DOHH2 (cell line): ENCODE measurements around the gene TMEM212.

Experiments used
- H3F3A ChIP-seq: fragments of 200-600 bp; sonication (generic), shearing (Covaris generic); 2 replicates; pipeline ENCODE4 v1.6.0; 2016; ENCODE audit warnings: antibody characterized with exemption, mild to moderate bottlenecking; ENCODE audit not compliant: control insufficient read depth, insufficient read depth
- H3K27ac ChIP-seq: fragments of 200-600 bp; sonication (generic); 2 replicates; pipeline ENCODE4 v1.5.1; 2014; ENCODE audit warnings: low read depth, mild to moderate bottlenecking, low read length, moderate library complexity
- H3K27me3 ChIP-seq: fragments of 200-600 bp; sonication (generic); 2 replicates; pipeline ENCODE4 v1.6.1; 2014; ENCODE audit warnings: mild to moderate bottlenecking, low read length, mixed read lengths; ENCODE audit not compliant: control insufficient read depth
- H3K36me3 ChIP-seq: fragments of 200-600 bp; sonication (generic); 2 replicates; pipeline ENCODE4 v1.6.1; 2014; ENCODE audit warnings: mild to moderate bottlenecking, low read length, moderate library complexity, mixed read lengths; ENCODE audit not compliant: control insufficient read depth
- H3K4me1 ChIP-seq: fragments of 200-600 bp; sonication (generic); 2 replicates; pipeline ENCODE4 v1.6.1; 2014; ENCODE audit warnings: mild to moderate bottlenecking, low read length, mixed read lengths; ENCODE audit not compliant: control insufficient read depth
- H3K4me2 ChIP-seq: fragments of 200-600 bp; sonication (generic); 2 replicates; pipeline ENCODE4 v1.6.0; 2014; ENCODE audit warnings: mild to moderate bottlenecking, low read length, moderate library complexity
- H3K4me3 ChIP-seq: fragments of 200-600 bp; sonication (generic); 2 replicates; pipeline ENCODE4 v1.5.1; 2014; ENCODE audit warnings: mild to moderate bottlenecking, low read length, mixed read lengths
- H3K79me2 ChIP-seq: fragments of 200-600 bp; sonication (generic); 2 replicates; pipeline ENCODE4 v1.6.1; 2014; ENCODE audit warnings: mild to moderate bottlenecking, low read length, mixed read lengths; ENCODE audit not compliant: control insufficient read depth
- H3K9me2 ChIP-seq: fragments of 200-600 bp; sonication (generic); replicated peaks from 2 replicates; pipeline ENCODE4 v1.6.1; 2014; ENCODE audit warnings: mild to moderate bottlenecking, low read length, mixed read lengths; ENCODE audit not compliant: control insufficient read depth
- H3K9me3 ChIP-seq: fragments of 200-600 bp; sonication (generic); 2 replicates; pipeline ENCODE4 v1.6.1; 2014; ENCODE audit warnings: antibody characterized with exemption, low read length, mixed read lengths; ENCODE audit not compliant: control insufficient read depth, insufficient read depth
- H4K20me1 ChIP-seq: fragments of 200-600 bp; sonication (generic); 2 replicates; pipeline ENCODE4 v1.6.0; 2014; ENCODE audit warnings: low read depth, mild to moderate bottlenecking, antibody characterized with exemption, low read length, moderate library complexity; ENCODE audit not compliant: control insufficient read depth, insufficient read depth
- CTCF ChIP-seq: fragments of 200-600 bp; sonication (generic); IDR thresholded peaks from one replicate; pipeline ENCODE4 v1.5.1; 2014; ENCODE audit warnings: antibody characterized with exemption, mild to moderate bottlenecking, low read depth, low read length; ENCODE audit not compliant: poor library complexity, severe bottlenecking
- EZH2phosphoT487 ChIP-seq: fragments of 200-600 bp; sonication (generic); IDR thresholded peaks from 2 replicates; pipeline ENCODE4 v1.6.1; 2017; ENCODE audit warnings: borderline replicate concordance, mild to moderate bottlenecking, antibody characterized with exemption, low read length, moderate library complexity, mixed read lengths

The TMEM212 gene

DNA sequence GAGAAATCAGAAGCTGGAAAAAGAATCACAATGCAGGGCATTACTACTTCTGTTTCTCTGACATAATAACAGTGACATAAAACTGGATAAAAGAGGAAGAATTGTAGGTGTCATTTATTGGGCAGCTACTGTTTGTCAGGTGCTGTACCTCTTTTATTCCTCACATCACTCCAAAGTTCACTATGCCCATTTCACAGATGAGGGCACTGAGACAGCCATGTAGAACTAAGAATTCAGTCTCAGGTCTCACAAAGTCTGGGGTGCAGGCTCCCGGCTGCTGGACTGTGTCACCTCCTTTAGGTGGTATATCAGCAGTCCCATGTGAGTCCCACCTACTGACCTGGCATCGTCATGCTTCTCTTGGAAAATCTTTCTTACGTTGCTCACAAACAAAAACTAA lies 20.8 kb downstream of the TMEM212 start:
- Histone ChIP-seq H3K4me3 (no peak overlapping the region), H4K20me1 (no peaks in the 10 kb centered on the region), H3K4me2 (no peak overlapping the region), H3K27me3 (no peaks in the 10 kb centered on the region), H3K79me2 (no peaks in the 10 kb centered on the region), H3F3A (no peaks in the 10 kb centered on the region), H3K4me1 (no peaks in the 10 kb centered on the region), H3K27ac (no peak overlapping the region), H3K36me3 (no peaks in the 10 kb centered on the region), H3K9me3 (no peaks in the 10 kb centered on the region), H3K9me2 (no peaks in the 10 kb centered on the region)
- TF ChIP-seq EZH2phosphoT487 (no peak), CTCF (no peak)

DNA sequence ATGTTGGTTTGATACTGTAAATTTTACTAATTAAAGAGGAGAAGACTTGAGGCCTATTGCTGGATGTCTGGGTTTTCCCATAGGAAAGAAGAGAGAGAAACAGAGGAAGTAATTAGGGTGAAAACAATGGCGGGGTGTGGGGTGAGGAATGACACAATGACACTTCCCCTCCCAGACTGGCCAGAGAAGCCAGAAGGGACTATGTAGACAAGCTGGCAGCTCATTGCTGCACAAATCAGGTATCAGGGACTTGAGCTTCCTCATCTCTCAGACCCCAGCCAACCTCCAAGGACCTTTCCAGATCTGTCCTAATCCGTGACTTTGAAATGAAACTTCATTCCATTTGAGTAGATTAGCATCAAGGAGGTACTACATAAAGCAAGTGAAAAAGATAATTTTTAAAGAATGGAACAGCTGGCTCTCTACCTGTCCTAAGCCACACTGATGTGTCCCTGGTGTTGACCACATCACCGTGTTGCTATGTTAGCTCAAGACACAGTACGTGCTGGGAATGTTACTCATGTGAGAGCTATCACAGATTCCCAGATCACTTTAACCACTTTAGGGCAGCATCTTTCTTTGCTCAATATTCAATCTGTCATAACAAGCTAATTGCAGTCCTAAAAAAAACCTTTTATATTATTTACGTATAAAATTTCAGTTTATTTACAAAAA lies 22.2 kb downstream of the TMEM212 start:
- H3K4me1 ChIP-seq, result no peaks in the 10 kb centered on the region
- no peaks in the 10 kb centered on the region for H3K9me3 ChIP-seq
- no peaks in the 10 kb centered on the region for H3K36me3 ChIP-seq
- no peak overlapping the region for H3K27ac ChIP-seq
- no peak overlapping the region for H3K4me2 ChIP-seq
- no peaks in the 10 kb centered on the region for H3K9me2 ChIP-seq
- no peaks in the 10 kb centered on the region for H3F3A ChIP-seq
- TF ChIP-seq CTCF, result no peak
- TF ChIP-seq EZH2phosphoT487, result no peak
- H3K27me3 ChIP-seq, result no peaks in the 10 kb centered on the region
- H3K4me3 ChIP-seq, result no peak overlapping the region
- no peaks in the 10 kb centered on the region for H3K79me2 ChIP-seq
- H4K20me1 ChIP-seq, result no peaks in the 10 kb centered on the region

GRCh38 chr3:171867981-171868380 lies 24.8 kb downstream of the TMEM212 start:
- Histone ChIP-seq H3K79me2 (no peaks in the 10 kb centered on the region), H3K36me3 (no peaks in the 10 kb centered on the region), H3K9me3 (no peaks in the 10 kb centered on the region), H3K4me3 (no peak overlapping the region), H3K4me2 (no peak overlapping the region), H3K27ac (no peak overlapping the region), H3K27me3 (no peaks in the 10 kb centered on the region), H3F3A (no peaks in the 10 kb centered on the region), H3K4me1 (no peaks in the 10 kb centered on the region), H3K9me2 (no peaks in the 10 kb centered on the region), H4K20me1 (no peaks in the 10 kb centered on the region)
- TF ChIP-seq EZH2phosphoT487, result no peak
- TF ChIP-seq CTCF, result peak; percentile 64
